Psoas muscle (tissue), 8 donors: ENCODE data around the gene DIRAS1. TPM values are rescaled to one million over a fixed set of nuclear protein-coding genes. Genes with fewer than 3 reads are reported as not detected.

Experiments used
- ATAC-seq, 4 donors: fragments of 200-7000 bp; cut with Tn5 transposase; one replicate each; pipeline ENCODE4 v1.9.1; 2020; ENCODE audit warnings: moderate library complexity in 3 of 4, mild to moderate bottlenecking in 2 of 4
- DNase-seq, 2 donors: peaks; one replicate each; pipeline ENCODE4 v3.0.0-alpha.2; 2020
- H3K27ac ChIP-seq: fragments of 200-600 bp; one replicate; pipeline ENCODE4 v1.8.0; 2022
- H3K27me3 ChIP-seq, 3 donors: fragments of 200-600 bp in 1 of 3; one replicate each; pipeline versions ENCODE4 v1.6.1 to v1.8.0; 2013 to 2022; ENCODE audit warnings: low read length in 2 of 3, mild to moderate bottlenecking in 2 of 3, moderate library complexity in 1 of 3; ENCODE audit not compliant: insufficient read depth in 3 of 3
- H3K36me3 ChIP-seq, 2 donors: fragments of 200-600 bp in 1 of 2; one replicate each; pipeline versions ENCODE4 v1.6.1 to v1.8.0; 2013 to 2022; ENCODE audit warnings: low read depth in 1 of 2, mild to moderate bottlenecking in 1 of 2, moderate library complexity in 1 of 2; ENCODE audit not compliant: insufficient read depth in 1 of 2
- H3K4me1 ChIP-seq: fragments of 200-600 bp; one replicate; pipeline ENCODE4 v1.8.0; 2022
- H3K4me3 ChIP-seq: fragments of 200-600 bp; one replicate; pipeline ENCODE4 v1.8.0; 2022; ENCODE audit warnings: mild to moderate bottlenecking
- H3K9me3 ChIP-seq: fragments of 200-600 bp; one replicate; pipeline ENCODE4 v1.8.0; 2022
- CTCF ChIP-seq: fragments of 200-600 bp; IDR thresholded peaks from one replicate; pipeline ENCODE4 v1.8.0; 2022; ENCODE audit warnings: antibody characterized with exemption
- WGBS, 3 donors: extraction: QIAGEN DNeasy Blood & Tissue Kit; methylation state at CpG; one replicate each; pipeline versions ENCODE4 v1.1.6 to v1.1.7; 2013; 5-methylcytosine and 5-hydroxymethylcytosine counted together
- intact Hi-C, 2 donors: fragments of 100-400 bp; cut with DNase I; formaldehyde crosslinking; loops; one replicate each; pipeline versions ENCODE4 v1.11.0 to v1.14.2; 2022
- polyA plus RNA-seq, 3 donors: library from polyadenylated mRNA; stranded (reverse); fragments of 200-250 nt; gene quantifications; one replicate each; pipeline ENCODE4 v1.2.3, GENCODE V29; 2013
- total RNA-seq, 4 donors: library from RNA; stranded (reverse); fragmentation: NEBNext Ultra II Directional in 2 of 4; extraction: Animal tissue kit (Norgen Biotek cat#: 25700) in 2 of 4; gene quantifications; one replicate each; pipeline versions ENCODE4 v1.2.1 to v1.2.4, GENCODE V29; 2021 to 2023
- donor health status: healthy with polysubstance abuse.
- donor health status: DM: no; HTN: no; CAD: no; lungs with moderate emphysema.
- donor health status: Bipolar disorder and iron deficiency.
- donor health status: healthy.
- donor health status: DM: yes; HTN: yes; CAD: no.
- donor health status: DM: no; HTN: no; CAD: no.
- donor health status: DM: no; HTN: no; CAD: no.
- donor health status: DM: yes; HTN: yes; CAD: no.

DIRAS1 gene
- total and polyA plus RNA-seq, 7 donors: 0.13 to 29.9 (median 1.8) TPM

DNA sequence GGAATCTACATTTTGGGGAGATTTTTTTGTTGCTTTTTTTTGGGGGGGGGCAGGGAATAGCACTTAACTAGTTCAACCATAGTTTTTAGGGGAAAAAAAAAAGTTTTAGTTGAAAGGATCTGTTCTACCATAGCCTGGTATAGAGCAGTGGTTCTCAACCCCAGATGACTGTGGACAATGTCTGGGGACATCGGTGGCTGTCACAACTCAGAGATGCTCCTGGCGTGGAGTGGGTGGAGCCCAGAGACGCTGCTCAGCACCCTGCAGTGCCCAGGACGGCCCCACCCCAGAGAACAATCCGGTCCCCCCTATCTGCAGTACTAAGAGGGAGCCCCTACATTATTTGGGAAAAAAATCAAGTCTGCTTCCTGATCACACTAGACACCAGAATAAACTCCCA is 27.0 kb downstream of the DIRAS1 start:
- intact Hi-C loops: no loop called here
- ATAC-seq: no peak
- no peaks in the 10 kb centered on the region for H3K9me3 ChIP-seq
- H3K27me3 ChIP-seq: peaks cover 0 to 2% (median 0%) of the 10 kb centered on the region in 3 donors
- no peak for DNase-seq
- H3K36me3 ChIP-seq: no peaks in the 10 kb centered on the region
- WGBS, 3 donors: 78 to 85% (median 84%) methylated on average over 5 of the region's 5 CpGs
- H3K4me3 ChIP-seq: no peak overlapping the region
- H3K4me1 ChIP-seq: no peaks in the 10 kb centered on the region
- TF ChIP-seq CTCF: no peak
- H3K27ac ChIP-seq: no peak overlapping the region

DNA sequence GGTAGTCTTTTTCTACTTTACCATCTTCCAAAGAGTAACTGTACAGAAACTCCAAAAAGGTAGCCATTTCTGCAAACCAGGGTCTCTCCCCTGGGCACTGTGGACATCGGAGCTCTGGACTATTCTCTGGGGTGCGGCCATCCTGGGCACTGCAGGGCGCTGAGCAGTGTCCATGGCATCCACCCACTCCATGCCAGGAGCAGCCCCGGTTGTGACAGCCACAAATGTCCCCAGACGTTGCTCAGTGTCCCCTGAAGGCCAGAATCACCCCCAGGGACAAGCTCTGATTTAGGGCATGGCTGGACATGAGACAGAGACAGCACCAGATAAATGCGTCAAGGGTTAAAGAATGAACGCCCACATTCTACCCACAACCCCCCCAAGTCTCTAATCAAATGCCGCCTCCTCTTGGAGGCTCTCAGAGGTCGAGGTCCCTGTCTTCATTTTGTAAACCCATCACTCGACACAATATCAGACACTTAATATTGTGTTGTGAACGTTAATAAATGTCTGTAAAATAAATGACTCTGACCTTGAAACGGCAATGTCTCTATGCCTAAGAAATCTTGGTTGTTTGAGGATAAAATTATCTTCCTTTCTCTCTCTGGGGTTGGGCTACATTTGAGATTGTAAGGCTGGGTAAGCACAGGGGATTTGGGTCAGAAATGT is 27.5 kb downstream of the DIRAS1 start:
- H3K27me3 ChIP-seq: peaks cover 0 to 2% (median 0%) of the 10 kb centered on the region in 3 donors
- no peaks in the 10 kb centered on the region for H3K36me3 ChIP-seq
- H3K4me3 ChIP-seq: no peak overlapping the region
- DNase-seq (no peak), ATAC-seq (peak in 1 of 4 donors; percentile 60)
- H3K9me3 ChIP-seq: no peaks in the 10 kb centered on the region
- TF ChIP-seq CTCF: no peak
- H3K4me1 ChIP-seq: no peaks in the 10 kb centered on the region
- H3K27ac ChIP-seq: no peak overlapping the region
- 48 to 61% (median 52%) methylated on average over 12 of the region's 12 CpGs for WGBS, 3 donors
- intact Hi-C loops: no loop called here

DNA sequence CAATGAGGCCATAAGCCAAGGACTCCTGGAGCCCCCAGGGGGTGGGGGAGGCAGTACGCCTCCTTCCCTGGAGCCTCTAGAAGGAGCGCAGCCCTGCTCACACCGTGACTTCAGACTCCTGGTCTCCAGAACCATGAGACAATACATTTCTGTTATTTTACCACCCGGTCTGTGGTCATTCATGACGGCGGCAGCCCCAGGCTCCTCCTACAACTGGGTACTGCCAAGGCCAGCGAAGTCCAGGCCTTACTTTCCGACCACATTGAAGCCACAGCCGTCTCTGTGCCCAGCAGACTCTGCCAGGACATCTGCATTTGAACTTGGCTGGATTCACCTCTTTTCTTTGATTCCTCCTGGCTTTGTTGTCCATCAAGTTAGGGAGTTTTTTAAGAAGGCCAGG is 29.2 kb downstream of the DIRAS1 start:
- Histone ChIP-seq H3K9me3 (no peaks in the 10 kb centered on the region), H3K27ac (no peak overlapping the region), H3K36me3 (no peaks in the 10 kb centered on the region), H3K27me3 (peaks cover 0 to 2% (median 0%) of the 10 kb centered on the region in 3 donors), H3K4me1 (no peaks in the 10 kb centered on the region), H3K4me3 (no peak overlapping the region)
- intact Hi-C loops: no loop called here
- TF ChIP-seq CTCF: no peak
- DNase-seq: no peak
- ATAC-seq: no peak
- WGBS, 3 donors: 62 to 81% (median 66%) methylated on average over 9 of the region's 9 CpGs

- no peaks in the 10 kb centered on the region for H3K9me3 ChIP-seq
- H3K4me1 ChIP-seq: no peaks in the 10 kb centered on the region
- H3K4me3 ChIP-seq: no peak overlapping the region
- H3K36me3 ChIP-seq: no peaks in the 10 kb centered on the region
- no peak overlapping the region for H3K27ac ChIP-seq
- peaks cover 0 to 2% (median 0%) of the 10 kb centered on the region in 3 donors for H3K27me3 ChIP-seq
- DNase-seq: no peak
- ATAC-seq: no peak
- WGBS, 3 donors: 90 to 93% (median 91%) methylated on average over 11 of the region's 11 CpGs
- TF ChIP-seq CTCF: no peak
- intact Hi-C loops: no loop called here
Measured at GRCh38 chr19:2690856-2691255, 30.3 kb downstream of the DIRAS1 start.

- Histone ChIP-seq H3K27ac (no peak overlapping the region), H3K4me3 (no peak overlapping the region), H3K36me3 (no peaks in the 10 kb centered on the region), H3K9me3 (no peaks in the 10 kb centered on the region), H3K27me3 (no peaks in the 10 kb centered on the region), H3K4me1 (no peaks in the 10 kb centered on the region)
- DNase-seq (no peak), ATAC-seq (no peak)
- no peak for TF ChIP-seq CTCF
- intact Hi-C loops: no loop called here
- 80 to 86% (median 85%) methylated on average over 17 of the region's 17 CpGs for whole genome bisulfite sequencing, 3 donors
Measured at GRCh38 chr19:2686360-2686759, 34.8 kb downstream of the DIRAS1 start.
